ENCODE data around the gene CSTB.

Gene CSTB

GRCh38 chr21:43727519-43728153 is 48.5 kb downstream of the CSTB start:
- H3K9me3 ChIP-seq (ENCODE audit: insufficient read depth, low read depth, low read length): no peaks in the 10 kb centered on the region
- peak overlapping the region; percentile 88; the same call in 1 of the 2 replicates for H3K9ac ChIP-seq (ENCODE audit: low read depth, low read length)
- no peaks in the 10 kb centered on the region for H3K27me3 ChIP-seq (ENCODE audit: insufficient read depth, low read length)
- H3K27ac ChIP-seq (ENCODE audit: low read length): peak overlapping the region; percentile 79
- H3K4me1 ChIP-seq (ENCODE audit: insufficient read depth, low read length): no peaks in the 10 kb centered on the region
- H3K4me3 ChIP-seq (ENCODE audit: low read length): peak overlapping the region; percentile 83; the same call in 1 of the 2 replicates
- peaks cover 6% of the 10 kb centered on the region for H3K36me3 ChIP-seq (ENCODE audit: insufficient read depth, low read depth, low read length)

- no peak overlapping the region for H3K4me3 ChIP-seq (ENCODE audit: low read length)
- H3K9ac ChIP-seq (ENCODE audit: low read depth, low read length): no peak overlapping the region
- H3K27ac ChIP-seq (ENCODE audit: low read length): no peak overlapping the region
- peaks cover 6% of the 10 kb centered on the region for H3K36me3 ChIP-seq (ENCODE audit: insufficient read depth, low read depth, low read length)
- no peaks in the 10 kb centered on the region for H3K4me1 ChIP-seq (ENCODE audit: insufficient read depth, low read length)
- H3K27me3 ChIP-seq (ENCODE audit: insufficient read depth, low read length): no peaks in the 10 kb centered on the region
- no peaks in the 10 kb centered on the region for H3K9me3 ChIP-seq (ENCODE audit: insufficient read depth, low read depth, low read length)
These were observed 49.2 kb downstream of the CSTB start for GRCh38 chr21:43726686-43727518.
